HG02571 (cell line): ENCODE data around the gene HDAC4.

Experiments
- ATAC-seq: cut with Tn5 transposase; IDR thresholded peaks from one replicate; pipeline ENCODE4 v1.9.1; 2021; ENCODE audit warnings: mild to moderate bottlenecking, moderate library complexity; ENCODE audit not compliant: unreplicated experiment

The HDAC4 gene

DNA sequence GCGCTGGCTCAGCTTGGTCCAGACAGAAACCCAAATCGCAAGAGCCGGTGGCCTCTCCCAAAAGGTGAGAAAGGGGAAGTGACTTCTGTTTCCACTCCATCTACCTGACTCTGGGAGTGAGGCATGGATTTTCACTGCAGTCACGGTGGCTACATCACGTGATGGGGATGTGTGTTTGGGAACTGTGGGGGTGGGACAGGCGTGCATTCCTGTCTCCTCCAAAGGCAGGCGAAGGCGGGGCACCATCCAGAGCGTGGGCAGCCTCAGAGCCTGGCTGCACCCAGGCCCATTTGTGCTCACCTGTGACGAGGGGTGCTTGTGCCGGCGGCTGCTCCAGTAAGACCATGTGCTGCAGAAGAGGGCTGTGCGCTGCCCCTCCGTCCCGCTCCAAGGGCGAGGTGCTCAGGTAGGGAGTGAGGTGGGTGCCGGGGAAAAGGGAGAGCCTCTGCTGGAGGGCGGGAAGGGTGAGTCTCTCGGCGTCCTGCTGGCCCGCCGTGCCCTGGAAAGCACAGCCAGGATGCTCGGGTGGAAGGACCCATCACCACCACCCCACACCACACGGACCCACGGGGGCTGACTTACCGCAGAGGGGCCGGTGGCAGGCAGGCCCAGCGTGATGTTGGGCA, 266.8 kb downstream of the HDAC4 start:
- no peak for ATAC-seq

GRCh38 chr2:239132786-239133185, 268.0 kb downstream of the HDAC4 start:
- ATAC-seq, result no peak

- no peak for ATAC-seq
Observed at GRCh38 chr2:239132156-239132709, 268.6 kb downstream of the HDAC4 start.

- ATAC-seq, result no peak
Observed at GRCh38 chr2:239131521-239131920, 269.3 kb downstream of the HDAC4 start.

DNA sequence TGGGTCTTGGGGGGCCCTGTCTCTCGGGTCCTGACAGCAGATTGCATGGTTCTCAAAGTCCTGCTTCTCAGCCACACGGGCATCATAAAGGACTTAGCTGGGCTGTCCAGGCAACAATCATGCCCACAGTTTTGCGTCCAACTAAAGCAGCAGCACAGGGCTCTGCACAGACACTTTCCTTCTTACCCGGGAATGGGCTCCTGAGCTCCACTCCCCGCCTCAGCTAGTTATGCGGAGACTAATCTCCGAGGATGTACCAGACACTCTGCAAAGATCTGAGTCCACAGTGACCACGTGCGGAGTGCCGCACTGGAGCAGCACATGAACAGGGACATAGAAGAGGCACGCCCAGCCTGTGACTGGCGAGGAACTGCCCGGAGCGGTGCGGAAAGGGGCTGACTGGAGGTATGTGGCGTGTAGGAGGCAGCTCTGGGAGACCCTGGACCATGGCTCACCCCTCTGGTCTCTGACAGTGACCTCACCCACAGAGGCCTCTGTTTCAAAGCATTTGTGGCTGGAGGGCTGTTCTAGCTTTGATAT, 270.0 kb downstream of the HDAC4 start:
- no peak for ATAC-seq

DNA sequence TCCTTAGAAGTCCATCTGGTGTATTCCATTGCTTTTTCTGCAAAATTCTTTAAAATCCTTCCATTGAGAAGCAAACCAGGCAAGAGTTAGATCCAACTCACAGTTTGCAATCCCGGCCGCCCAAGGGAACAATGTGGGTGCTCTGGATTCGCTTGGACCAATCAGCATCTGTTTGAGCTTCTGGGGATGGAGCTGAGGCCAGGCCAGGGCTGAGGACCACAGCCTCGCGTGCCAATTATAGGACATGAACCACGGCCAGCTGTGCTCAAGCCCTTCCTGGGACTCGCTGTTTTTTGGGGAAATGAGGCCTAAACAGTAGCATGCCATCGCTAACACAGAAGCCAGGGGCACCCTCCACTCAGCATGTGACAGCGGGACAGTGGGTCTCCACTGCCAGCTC, 270.8 kb downstream of the HDAC4 start:
- no peak for ATAC-seq

DNA sequence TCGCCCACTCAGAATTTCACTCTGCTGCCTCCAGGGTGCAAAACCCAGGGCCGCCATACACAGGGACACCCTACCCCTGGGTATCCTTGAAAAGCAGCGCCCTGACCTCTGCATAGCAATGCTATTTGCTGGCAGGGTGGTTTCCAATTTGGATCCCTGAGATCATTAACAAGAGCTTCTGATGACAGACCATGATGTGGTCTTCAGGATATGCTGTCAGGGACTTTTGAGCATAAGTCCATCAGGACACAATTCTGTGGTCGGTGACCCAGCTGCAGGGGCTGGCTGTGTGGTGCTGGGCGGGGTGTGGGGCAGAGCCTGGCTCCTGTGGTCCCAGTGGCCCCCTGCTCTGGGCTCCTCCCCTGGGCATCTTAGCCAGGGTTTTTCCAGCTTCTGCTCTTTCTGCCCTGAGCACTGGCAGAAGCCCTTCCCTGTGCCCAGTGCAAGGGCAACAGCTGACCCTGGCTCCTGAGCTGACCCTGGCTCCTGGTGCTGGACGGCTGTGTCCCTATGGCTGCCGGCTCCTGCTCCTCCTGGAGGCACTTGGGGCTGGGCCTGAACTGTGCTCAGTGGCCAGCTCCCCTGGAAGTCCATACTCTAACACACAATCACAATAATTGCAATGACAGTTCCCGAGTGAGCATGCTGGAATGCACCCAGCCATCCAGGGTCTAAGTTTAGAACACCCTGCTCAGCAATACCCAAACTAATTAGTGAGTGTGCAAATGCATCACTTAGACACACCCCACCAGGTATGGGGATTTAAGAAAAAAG, 271.5 kb downstream of the HDAC4 start:
- ATAC-seq, result no peak

DNA sequence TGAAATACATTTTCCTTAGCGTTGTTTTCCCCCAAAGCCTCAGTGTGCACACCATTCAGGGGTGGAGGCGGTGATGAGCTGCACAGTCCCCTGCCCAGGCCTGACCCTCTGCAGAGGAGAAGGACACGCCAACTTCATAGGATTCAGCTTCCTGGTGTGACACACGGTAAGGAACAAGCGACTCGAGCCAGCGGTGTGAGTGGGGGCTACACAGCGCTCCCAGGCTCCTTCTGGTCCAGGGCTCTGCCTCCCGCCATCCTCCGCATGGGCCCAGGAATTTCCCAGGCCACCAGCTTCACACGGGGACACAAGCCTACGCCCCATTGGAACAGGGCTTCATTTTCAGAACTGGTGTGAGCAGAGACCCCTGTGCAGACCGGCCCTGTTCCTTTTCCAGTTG, 272.1 kb downstream of the HDAC4 start:
- no peak for ATAC-seq

- ATAC-seq, result no peak
Observed at GRCh38 chr2:239127513-239127912, 273.3 kb downstream of the HDAC4 start.

DNA sequence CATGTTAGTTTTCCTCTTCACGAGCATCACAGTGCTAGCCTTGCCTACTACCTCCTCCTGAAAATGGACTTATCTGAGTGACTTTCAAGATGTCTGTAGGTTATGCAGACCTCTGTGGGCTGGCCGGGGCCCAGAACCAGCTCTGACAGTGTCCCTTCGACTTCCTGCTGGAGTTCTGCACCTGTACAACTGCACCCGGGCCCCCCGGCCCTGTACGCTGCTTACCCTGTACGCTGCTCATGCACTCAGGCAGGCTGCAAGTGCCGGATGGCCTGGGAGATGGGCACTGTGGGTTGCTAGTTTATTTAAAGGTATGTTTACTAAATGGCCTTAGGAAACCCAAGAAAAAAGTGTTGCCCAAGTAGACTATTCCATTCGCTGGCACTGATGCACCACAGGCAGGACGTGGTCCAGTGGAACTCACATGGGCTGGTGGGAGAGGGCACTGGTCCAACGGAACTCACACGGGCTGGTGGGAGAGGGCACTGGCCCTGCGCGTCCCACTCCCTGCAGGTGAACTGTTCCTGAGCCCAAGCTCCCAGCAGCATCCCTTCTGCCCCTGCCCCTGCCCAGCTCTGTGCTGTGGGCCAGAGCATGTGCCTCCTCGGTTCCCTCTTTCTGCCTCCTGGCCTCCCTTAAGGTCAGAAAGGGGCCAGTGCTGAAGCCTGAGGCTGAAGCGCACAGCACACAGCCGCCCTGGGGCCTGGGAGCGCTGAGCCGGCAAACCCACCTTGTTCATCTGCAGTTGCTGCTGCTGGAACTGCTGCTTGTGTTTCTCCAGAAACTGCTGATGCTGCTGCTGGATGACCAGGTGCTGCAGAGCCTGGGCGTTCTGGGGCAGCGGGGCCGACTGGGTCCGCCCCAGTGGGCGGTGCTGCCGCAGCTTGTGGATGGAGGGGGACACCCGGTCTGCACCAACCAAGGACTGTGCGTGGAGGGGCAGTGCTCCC, 274.8 kb downstream of the HDAC4 start:
- no peak for ATAC-seq

DNA sequence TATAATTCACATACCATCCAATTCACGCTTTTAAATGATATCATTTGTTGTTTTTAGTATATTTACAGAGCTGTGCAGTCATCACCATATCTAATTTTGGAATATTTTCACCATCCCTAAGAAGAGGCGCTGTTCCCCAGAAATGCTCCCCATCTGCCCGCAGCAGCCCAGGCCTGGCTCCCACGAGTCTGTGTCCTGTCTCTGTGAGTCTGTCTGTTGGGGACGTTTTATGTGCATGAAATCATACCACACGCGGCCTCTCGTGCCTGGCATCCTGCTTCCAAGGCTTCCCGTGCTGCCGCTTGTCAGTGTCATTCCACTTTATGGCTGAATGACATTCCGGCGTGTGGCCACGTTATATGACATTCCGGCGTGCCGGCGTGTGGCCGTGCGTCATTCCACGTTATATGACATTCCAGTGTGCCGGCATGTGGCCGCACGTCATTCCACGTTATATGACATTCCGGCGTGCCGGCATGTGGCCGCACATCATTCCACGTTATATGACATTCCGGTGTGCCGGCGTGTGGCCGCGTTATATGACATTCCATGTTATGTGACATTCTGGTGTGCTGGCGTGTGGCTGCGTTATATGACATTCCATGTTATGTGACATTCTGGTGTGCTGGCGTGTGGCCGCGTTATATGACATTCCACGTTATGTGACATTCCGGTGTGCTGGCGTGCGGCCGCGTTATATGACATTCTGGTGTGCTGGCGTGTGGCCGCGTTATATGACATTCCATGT, 276.5 kb downstream of the HDAC4 start:
- no peak for ATAC-seq

GRCh38 chr2:239122421-239123110, 278.3 kb downstream of the HDAC4 start:
- ATAC-seq, result no peak

GRCh38 chr2:239121600-239122012, 279.2 kb downstream of the HDAC4 start:
- no peak for ATAC-seq

GRCh38 chr2:239120664-239121063, 280.2 kb downstream of the HDAC4 start:
- no peak for ATAC-seq

GRCh38 chr2:239119346-239120126, 281.3 kb downstream of the HDAC4 start:
- ATAC-seq, result no peak

GRCh38 chr2:239118675-239119211, 282.1 kb downstream of the HDAC4 start:
- no peak for ATAC-seq

GRCh38 chr2:239118264-239118663, 282.6 kb downstream of the HDAC4 start:
- no peak for ATAC-seq

GRCh38 chr2:239117831-239118230, 283.0 kb downstream of the HDAC4 start:
- no peak for ATAC-seq
